Anterior cingulate cortex (tissue), 58 donors: ENCODE results near the gene AFTPH.

Experiments used
- DNase-seq, 58 donors: peaks; one replicate each; lab custom pipeline; 2025; lab: John Stamatoyannopoulos, UW

Gene AFTPH

GRCh38 chr2:64607381-64608304, 83.5 kb downstream of the AFTPH start:
- no peak for DNase-seq

DNA sequence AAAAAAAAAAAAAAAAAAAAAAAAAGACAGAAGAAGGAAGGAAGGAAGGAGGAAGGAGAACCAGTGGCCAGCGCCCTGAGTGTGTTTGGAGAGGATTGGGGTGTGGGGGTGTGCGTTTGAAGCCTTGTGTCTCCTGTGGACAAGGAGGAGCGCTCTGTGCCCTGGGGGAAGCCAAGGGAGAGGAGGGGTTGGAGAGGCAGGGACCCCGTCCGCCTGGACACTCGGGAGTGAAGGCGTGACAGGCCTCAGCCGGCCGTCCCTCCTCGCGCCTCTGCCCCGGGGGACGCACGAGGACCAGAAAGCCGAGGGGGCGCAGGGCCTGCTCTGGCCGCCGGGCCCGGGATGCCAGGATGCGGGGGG, 84.7 kb downstream of the AFTPH start:
- DNase-seq, result peak in 2 of 58 donors; percentile 17 to 25

- DNase-seq, result peak in 22 of 58 donors; percentile 15 to 61 (median 34)
Measured at GRCh38 chr2:64609227-64609941, 85.3 kb downstream of the AFTPH start.

DNA sequence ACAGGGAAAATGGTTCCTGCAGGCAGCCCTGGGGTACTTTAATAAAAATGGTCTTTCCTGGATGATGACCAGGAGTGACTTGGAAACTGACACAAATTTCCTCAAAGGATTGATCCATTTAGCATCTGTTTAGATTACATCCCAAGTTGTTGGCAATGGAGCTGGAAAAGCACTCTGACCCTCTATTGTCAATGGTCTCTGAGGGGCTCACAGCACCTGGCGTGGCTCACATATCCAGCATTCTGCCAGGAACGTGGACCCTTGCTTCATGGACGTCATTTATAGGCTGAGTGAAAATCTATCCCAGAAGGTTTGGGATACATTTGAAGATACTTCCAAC, 85.8 kb downstream of the AFTPH start:
- DNase-seq, result no peak

DNA sequence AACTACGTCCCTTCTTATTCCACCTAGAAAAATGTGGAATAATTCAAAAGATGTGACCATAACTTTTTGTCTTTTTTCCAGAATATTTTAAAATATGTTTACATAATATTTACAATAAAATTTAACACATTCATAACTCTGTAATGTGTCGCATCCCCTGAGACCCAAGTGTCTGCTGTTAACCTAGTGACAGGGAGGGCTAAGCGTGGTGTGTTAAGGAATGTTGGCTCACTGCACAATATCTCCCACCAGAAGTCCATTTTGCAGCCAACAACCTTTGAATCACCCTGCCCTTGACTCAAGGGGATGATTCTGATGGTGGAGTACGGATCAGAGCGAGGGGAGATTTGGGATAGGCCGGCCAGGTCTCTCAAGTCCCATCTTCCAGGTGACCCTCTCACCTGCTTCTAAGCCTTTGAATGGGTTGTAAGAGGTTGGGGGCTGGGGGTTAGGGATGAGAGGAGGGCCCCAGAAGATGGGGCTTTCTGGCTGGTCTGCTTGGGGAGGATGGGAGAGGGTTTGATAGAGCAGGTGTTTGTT, 86.3 kb downstream of the AFTPH start:
- DNase-seq, result no peak

DNA sequence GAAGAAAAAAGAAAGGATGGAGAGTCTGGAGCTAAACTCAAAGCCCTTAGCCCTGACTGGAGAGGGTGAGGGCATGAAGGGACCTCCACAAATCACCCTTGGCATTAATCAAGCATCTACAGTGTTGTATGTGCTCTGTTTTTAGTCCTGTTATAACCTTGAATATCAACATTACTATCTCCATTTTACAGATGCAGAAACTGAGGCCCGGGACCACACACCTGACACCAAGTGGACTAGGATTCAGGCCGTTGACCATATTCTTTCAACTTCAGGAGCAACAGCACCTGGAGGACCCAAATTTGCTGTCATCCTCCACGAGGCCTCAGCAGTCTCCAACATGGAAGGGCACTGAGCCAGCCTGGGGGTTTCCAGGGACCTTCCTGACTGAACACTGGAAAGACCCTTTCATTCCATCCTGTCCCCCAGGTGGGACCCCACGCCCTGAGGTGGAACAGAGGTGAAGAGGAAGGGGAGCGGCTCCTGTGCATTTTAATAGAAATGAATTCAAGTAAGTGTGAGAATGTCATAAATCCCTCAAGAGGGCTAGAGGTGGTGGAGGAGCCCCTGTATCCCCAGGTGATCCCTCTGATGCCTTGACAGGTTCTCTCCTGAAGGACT, 88.6 kb downstream of the AFTPH start:
- no peak for DNase-seq

- DNase-seq, result no peak
Measured at GRCh38 chr2:64613276-64613675, 89.1 kb downstream of the AFTPH start.

DNA sequence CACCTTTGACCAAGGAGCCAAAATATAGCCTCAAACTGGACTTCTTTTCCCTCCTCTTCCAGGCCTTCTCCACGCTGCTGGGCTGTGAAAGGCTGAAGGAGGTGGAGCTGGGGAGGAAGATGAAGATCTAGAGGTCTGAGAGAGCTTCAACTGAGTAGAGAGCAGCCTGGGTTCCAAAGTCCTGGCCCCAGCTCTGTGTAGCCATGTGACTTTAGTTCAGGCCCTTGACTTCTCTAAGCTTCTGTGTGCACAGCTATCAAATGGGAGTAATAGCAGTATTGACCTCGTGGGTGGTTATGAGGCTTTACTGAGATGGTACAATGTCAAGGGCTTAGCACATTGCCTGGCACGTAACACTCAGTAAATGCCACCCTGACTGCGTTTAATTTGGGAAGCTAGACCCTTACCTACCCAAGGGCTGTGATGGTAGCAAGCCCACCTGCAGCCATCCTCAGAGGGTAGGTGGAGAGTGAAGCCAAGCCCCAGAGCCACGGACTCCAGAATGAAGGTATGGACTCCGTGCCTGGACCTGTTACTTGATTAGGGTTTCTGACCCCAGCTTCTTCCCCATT, 91.2 kb downstream of the AFTPH start:
- DNase-seq, result no peak

GRCh38 chr2:64615844-64616536, 91.9 kb downstream of the AFTPH start:
- DNase-seq, result no peak

- peak in 19 of 58 donors; percentile 10 to 63 (median 28) for DNase-seq
Measured at GRCh38 chr2:64617631-64618151, 93.6 kb downstream of the AFTPH start.

DNA sequence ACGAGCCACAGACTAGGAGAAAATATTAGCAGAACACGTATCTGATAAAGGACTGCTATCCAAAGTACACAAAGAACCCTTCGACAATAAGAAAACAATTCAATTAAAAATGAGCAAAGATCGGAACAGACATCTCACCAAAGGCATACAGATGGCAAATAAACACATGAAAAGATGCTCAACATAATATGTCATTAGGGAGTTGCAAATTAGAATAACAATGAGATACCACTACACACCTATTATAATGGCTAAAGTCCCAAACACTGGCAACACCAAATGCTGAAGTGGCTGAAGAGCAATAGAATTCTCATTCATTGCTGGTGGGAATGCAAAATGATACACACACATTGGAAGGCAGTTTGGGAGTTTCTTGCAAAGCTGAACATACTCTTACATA, 96.5 kb downstream of the AFTPH start:
- DNase-seq, result no peak

GRCh38 chr2:64622443-64623241, 98.5 kb downstream of the AFTPH start:
- peak in 2 of 58 donors; percentile 16 to 23 for DNase-seq

DNA sequence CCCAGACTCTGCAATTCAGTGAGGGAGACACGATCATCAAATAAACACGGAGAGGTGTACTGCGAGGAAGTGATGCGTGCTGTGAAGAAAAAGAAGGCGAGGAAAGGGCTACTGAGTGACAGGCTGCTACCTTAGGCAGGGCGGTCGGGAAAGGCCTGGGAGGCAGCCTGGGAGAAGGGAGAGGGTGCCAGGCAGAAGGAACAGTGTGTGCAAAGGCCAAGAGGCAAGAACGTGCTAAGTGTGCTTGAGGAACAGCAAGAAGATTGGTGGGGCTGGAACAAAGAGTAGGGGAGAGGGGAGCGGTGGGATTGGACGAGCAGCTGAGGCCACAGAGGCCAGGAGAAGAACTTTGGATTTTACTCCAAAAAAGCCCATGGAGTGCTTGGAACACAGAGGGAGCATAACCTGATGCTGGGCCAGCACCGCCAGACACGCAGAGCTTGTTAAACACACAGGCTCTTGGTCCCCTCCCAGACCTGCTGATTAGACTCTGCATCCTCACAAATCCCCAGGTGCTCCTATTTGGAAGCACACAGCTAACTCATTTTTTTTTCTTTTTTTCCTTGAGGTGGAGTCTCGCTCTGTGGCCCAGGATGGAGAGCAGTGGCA, 99.2 kb downstream of the AFTPH start:
- DNase-seq, result no peak

GRCh38 chr2:64624108-64624610, 100.0 kb downstream of the AFTPH start:
- DNase-seq, result no peak

GRCh38 chr2:64624862-64625261, 100.7 kb downstream of the AFTPH start:
- no peak for DNase-seq

DNA sequence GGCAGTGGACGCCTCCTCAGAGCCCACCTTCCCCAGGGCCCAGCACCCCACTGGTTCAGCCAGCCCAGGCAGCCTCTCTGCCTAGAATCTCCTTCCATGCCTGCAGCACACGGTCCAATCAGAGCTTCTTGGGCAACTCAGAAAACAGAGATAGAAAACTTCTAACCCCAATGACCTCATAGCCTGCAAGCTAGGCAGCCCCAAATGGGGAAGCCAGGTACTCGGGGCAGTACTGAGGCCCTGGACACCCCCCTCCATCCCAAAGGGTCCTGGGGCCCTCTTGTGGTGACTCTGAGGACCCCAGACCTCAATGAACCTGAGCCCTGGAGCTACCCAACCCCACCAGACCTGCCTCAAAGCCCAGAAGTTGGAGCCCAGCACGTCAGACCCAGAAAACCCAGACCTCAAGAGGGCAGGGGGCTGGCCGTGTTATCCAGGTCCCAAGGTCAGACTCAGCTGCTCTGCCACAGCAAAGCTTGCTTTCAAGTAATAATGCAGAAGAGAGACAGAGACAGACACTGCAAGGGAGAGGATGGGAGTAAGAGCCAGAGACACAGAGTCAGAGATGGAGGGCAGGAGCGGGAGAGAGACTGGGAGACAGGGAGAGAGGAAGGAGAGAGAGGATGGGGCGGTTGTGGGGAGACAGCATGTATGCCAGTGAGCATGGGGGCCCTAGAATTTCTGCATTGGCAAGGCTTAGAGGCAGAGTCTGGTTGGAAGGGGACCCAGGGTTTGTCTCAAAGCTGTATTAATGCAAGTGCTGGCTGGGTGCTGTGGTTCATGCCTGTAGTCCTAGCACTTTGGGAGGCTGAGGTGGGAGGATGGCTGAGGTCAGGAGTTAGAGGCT, 101.4 kb downstream of the AFTPH start:
- DNase-seq, result no peak

DNA sequence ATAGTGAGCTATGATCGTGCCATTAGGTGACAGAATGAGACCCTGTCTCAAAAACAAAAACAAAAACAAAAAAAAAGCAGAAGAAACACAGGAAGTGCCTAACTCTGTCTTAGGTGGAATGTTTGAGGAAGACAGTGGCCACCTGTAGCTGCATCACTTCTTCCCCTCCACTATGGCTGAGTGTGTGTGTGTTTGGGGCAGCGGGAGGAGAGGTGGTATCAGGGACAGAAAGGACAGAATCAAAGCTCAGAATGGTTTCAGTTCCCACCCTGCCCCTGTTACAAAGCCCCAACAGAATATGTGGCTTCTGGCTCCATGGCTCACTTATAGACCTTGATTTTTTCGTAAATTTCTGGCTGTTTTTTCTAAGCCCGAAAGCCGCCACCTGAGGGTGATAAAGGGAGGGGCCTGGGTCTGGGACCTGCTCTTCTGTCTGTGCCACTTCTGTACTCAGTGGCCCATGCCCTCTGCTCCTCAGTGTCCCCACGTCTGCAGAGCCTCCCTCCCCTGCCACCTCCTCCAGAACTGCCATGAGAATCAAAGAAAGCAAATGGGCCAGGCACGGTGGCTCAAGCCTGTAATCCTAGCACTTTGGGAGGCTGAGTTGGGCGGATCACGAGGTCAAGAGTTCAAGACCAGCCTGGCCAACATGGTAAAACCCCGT, 102.2 kb downstream of the AFTPH start:
- DNase-seq, result no peak
